Measurements from ENCODE around the gene NEURL1B. TPM values are rescaled to one million over a fixed set of nuclear protein-coding genes. Genes with fewer than 3 reads are reported as not detected.
A peak's percentile ranks its signal among the peaks of the same experiment; 100 is the strongest.

NEURL1B gene
- total RNA-seq, 1 donor from 2014 or later = 11.7 TPM

DNA sequence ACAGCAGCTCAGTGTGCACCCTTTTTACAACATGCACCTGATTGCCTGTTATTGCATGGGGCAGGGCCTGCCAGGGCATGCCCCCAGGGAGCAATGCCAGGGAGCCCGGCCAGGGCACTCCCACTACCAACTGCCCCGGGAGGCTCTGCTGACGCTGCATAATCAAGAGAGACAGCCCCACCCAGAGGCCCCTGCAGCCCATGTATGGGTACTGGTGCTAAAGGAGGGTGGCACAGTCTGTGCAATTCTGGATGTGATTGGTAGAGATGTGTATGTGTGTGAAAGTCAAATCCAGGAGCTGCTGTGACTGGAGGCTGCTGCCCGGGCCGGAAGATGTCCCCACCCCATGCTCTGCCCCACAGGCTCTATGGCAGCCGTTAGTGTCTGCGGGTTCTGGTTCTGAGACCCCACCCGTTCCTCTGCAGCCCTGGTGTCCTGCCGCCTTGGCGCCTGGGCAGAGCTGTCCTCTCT is 3.9 kb upstream of the NEURL1B start:
- Mint-ChIP-seq H3K9me3 (no peaks in the 10 kb centered on the region), H3K4me1 (peaks cover 5% of the 10 kb centered on the region), H3K27me3 (ENCODE audit: low read depth) (peaks cover 21% of the 10 kb centered on the region), H3K4me3 (no peak overlapping the region), H3K27ac (no peak overlapping the region), H3K36me3 (no peaks in the 10 kb centered on the region)
- no peak for DNase-seq (ENCODE audit: low spot score in 2 of 2, unreplicated experiment in 2 of 2)
- TF ChIP-seq, protein P1, sequence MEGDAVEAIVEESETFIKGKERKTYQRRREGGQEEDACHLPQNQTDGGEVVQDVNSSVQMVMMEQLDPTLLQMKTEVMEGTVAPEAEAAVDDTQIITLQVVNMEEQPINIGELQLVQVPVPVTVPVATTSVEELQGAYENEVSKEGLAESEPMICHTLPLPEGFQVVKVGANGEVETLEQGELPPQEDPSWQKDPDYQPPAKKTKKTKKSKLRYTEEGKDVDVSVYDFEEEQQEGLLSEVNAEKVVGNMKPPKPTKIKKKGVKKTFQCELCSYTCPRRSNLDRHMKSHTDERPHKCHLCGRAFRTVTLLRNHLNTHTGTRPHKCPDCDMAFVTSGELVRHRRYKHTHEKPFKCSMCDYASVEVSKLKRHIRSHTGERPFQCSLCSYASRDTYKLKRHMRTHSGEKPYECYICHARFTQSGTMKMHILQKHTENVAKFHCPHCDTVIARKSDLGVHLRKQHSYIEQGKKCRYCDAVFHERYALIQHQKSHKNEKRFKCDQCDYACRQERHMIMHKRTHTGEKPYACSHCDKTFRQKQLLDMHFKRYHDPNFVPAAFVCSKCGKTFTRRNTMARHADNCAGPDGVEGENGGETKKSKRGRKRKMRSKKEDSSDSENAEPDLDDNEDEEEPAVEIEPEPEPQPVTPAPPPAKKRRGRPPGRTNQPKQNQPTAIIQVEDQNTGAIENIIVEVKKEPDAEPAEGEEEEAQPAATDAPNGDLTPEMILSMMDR (IDR thresholded peaks at IDR 0.05; ENCODE audit: unreplicated experiment) = no peak

DNA sequence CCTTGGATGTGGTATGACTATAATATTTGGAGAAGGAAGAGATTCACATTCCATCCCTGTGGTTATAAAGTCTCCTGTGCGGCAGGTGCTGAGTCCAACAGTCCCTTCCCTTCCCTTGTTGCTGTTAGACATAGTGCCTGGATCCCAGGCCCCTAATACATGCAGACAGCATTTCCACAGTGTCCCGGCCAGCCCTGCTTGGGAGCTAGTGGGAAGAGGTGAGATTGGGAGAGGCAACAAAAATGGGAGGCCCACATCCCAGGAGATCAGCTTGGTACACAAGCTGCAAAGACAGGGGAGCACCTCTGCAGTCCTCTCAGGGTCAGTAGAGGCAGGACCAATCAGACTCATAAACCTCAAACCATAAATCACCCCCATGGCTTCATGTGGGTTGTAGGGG is 3.3 kb upstream of the NEURL1B start:
- TF ChIP-seq, protein P1 (IDR thresholded peaks at IDR 0.05; ENCODE audit: unreplicated experiment) = no peak
- no peak for DNase-seq (ENCODE audit: low spot score in 2 of 2, unreplicated experiment in 2 of 2)
- peaks cover 26% of the 10 kb centered on the region for H3K27me3 Mint-ChIP-seq (ENCODE audit: low read depth)
- H3K4me3 Mint-ChIP-seq = no peak overlapping the region
- H3K9me3 Mint-ChIP-seq = no peaks in the 10 kb centered on the region
- H3K36me3 Mint-ChIP-seq = no peaks in the 10 kb centered on the region
- H3K4me1 Mint-ChIP-seq = peaks cover 5% of the 10 kb centered on the region
- no peak overlapping the region for H3K27ac Mint-ChIP-seq

DNA sequence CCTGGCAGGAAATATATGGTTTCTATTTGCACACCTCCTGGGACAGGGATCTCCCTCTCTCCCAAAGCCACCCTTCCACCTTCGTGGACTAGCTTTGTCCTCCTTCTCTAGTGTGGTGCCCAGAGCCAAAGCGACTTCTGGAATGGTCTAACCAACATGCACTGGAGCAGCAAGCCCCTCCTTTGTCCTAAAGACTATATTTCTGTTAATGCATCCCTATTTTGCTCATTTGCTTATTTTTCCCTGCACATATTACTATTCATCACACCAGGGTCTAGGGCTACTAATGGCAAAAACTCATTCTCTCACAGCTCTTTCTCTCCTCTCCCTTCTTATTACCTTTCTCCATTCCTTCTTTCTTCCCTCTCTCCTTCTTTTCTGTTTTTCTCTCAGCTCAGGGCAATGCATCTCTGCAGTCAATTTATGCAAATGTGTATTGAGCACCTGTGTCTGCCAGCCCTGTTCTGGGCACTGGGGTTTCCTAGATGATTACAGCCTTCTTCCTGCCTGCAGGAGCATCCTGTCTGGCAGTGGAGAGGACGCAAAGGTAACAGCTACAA is 2.8 kb upstream of the NEURL1B start:
- H3K9me3 Mint-ChIP-seq = no peaks in the 10 kb centered on the region
- TF ChIP-seq, protein P1 (IDR thresholded peaks at IDR 0.05; ENCODE audit: unreplicated experiment) = no peak
- no peak overlapping the region for H3K27ac Mint-ChIP-seq
- DNase-seq (ENCODE audit: low spot score in 2 of 2, unreplicated experiment in 2 of 2) = no peak
- no peak overlapping the region for H3K4me3 Mint-ChIP-seq
- peaks cover 5% of the 10 kb centered on the region for H3K4me1 Mint-ChIP-seq
- H3K27me3 Mint-ChIP-seq (ENCODE audit: low read depth) = peaks cover 30% of the 10 kb centered on the region
- no peaks in the 10 kb centered on the region for H3K36me3 Mint-ChIP-seq

DNA sequence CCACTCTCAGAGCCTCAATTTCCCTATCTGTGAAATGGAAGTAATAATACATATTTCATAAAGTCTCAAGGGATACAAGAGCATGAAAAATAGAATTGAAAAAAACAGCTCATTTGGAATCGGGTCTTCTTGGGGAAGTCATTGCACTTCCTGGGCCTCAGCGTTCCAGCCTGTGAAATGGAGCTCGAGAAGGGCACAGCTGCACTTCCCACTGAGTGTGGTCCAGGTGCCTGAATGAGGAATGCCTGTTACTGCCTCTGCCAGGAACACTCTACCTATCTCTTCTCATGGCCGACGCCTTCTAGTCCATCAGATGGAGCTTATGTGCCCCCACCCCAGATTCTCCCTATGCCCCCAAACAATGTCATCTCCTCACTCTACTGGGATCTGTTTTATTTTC is 924 bp upstream of the NEURL1B start:
- peaks cover 5% of the 10 kb centered on the region for H3K4me1 Mint-ChIP-seq
- no peak overlapping the region for H3K27ac Mint-ChIP-seq
- H3K4me3 Mint-ChIP-seq = peak overlapping the region; percentile 60
- H3K36me3 Mint-ChIP-seq = no peaks in the 10 kb centered on the region
- H3K27me3 Mint-ChIP-seq (ENCODE audit: low read depth) = peaks cover 38% of the 10 kb centered on the region
- no peaks in the 10 kb centered on the region for H3K9me3 Mint-ChIP-seq
- TF ChIP-seq, protein P1 (IDR thresholded peaks at IDR 0.05; ENCODE audit: unreplicated experiment) = no peak
- no peak for DNase-seq (ENCODE audit: low spot score in 2 of 2, unreplicated experiment in 2 of 2)

DNA sequence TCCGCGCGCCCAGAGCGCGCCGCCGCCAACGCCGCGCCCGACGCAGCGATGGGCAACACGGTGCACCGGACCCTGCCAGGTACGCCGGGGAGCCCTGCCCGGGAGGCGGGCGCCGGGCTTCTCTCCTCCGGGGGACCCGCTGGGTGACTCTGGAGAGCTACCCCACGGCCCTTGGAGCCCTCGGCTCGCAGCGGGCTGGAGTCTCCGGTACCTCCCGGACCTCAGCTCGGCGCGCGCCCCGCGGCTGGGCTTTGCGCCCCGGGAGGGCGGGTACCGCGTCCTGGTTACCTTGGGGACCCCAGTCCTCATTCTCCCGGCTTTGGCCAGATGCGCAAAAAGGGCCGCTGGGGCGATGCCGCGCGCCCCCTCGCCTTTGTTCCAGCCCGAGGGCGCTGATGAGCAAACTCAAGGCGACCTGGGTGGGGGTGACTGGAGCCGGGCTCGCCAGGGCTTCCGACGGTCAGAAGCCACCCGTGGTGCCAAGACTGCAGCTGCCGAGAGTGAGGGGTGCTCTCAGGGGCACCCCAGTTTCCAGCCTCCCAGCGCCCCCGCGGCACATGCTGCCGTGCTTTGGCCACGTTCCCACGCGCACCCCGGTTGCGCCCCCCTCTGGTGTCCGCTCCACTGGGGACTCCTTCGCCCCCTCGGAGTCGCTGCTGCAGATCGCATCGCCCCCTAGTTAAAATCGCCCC is 442 bp downstream of the NEURL1B start:
- no peak overlapping the region for H3K27ac Mint-ChIP-seq
- TF ChIP-seq, protein P1 (IDR thresholded peaks at IDR 0.05; ENCODE audit: unreplicated experiment) = no peak
- H3K36me3 Mint-ChIP-seq = no peaks in the 10 kb centered on the region
- H3K9me3 Mint-ChIP-seq = no peaks in the 10 kb centered on the region
- peaks cover 7% of the 10 kb centered on the region for H3K4me1 Mint-ChIP-seq
- peaks cover 38% of the 10 kb centered on the region for H3K27me3 Mint-ChIP-seq (ENCODE audit: low read depth)
- peak in 1 of 2 experiments; percentile 47 for DNase-seq (ENCODE audit: low spot score in 2 of 2, unreplicated experiment in 2 of 2)
- peak overlapping the region; percentile 66 for H3K4me3 Mint-ChIP-seq
